PC-3 (cell line): Measurements from ENCODE around the gene CGNL1. TPM values are rescaled to one million over a fixed set of nuclear protein-coding genes. Genes with fewer than 3 reads are reported as not detected.

Experiments
- ATAC-seq: fragments of 200-7000 bp; cut with Tn5 transposase; 2 replicates; pipeline ENCODE4 v1.9.1; 2020; ENCODE audit warnings: mild to moderate bottlenecking, moderate library complexity
- BruUV-seq: library from RNA; stranded (reverse); fragments of 400-500 nt; replicated peaks from 2 replicates; lab custom pipeline; 2021; lab: Mats Ljungman, UMichigan
- CTCF ChIA-PET: fragments of 300-600 bp; sonication (Branson Sonifier 250); formaldehyde crosslinking; loops from one replicate; lab custom pipeline; 2022; ENCODE audit warnings: antibody characterized with exemption; lab: Charles Lee
- POLR2A ChIA-PET: fragments of 300-600 bp; sonication (Branson Sonifier 250); formaldehyde crosslinking; loops from one replicate; lab custom pipeline; 2022; ENCODE audit warnings: antibody characterized with exemption; ENCODE audit not compliant: unreplicated experiment; lab: Charles Lee
- DNase-seq: peaks from one replicate; pipeline ENCODE4 v3.0.0-alpha.2; 2015
- H2AFZ ChIP-seq: fragments of 300-600 bp; sonication (generic); 2 replicates; pipeline ENCODE4 v1.6.0; 2016; ENCODE audit warnings: antibody characterized with exemption, low read length
- H3F3A ChIP-seq: fragments of 300-600 bp; sonication (generic); one replicate; pipeline ENCODE4 v1.6.0; 2017; ENCODE audit warnings: antibody characterized with exemption, low read length, control low read depth, mild to moderate bottlenecking; ENCODE audit not compliant: unreplicated experiment
- H3K27ac ChIP-seq: fragments of 300-600 bp; sonication (generic); 2 replicates; pipeline ENCODE4 v1.5.1; 2016; ENCODE audit warnings: mild to moderate bottlenecking, low read length
- H3K27me3 ChIP-seq: fragments of 300-600 bp; sonication (generic); 2 replicates; pipeline ENCODE4 v1.6.1; 2016; ENCODE audit warnings: low read length, mixed read lengths
- H3K36me3 ChIP-seq: fragments of 300-600 bp; sonication (generic); 2 replicates; pipeline ENCODE4 v1.6.1; 2016; ENCODE audit warnings: low read depth, mixed run types, low read length, mixed read lengths
- H3K4me1 ChIP-seq: fragments of 300-600 bp; sonication (generic); 2 replicates; pipeline ENCODE4 v1.5.1; 2016; ENCODE audit warnings: low read length; ENCODE audit not compliant: insufficient read depth
- H3K4me2 ChIP-seq: fragments of 300-600 bp; sonication (generic); 2 replicates; pipeline ENCODE4 v1.6.0; 2016; ENCODE audit warnings: low read length
- H3K4me3 ChIP-seq: fragments of 300-600 bp; sonication (generic); 2 replicates; pipeline ENCODE4 v1.5.1; 2016; ENCODE audit warnings: mild to moderate bottlenecking, low read length, mixed read lengths
- H3K79me2 ChIP-seq: fragments of 300-600 bp; sonication (generic); 2 replicates; pipeline ENCODE4 v1.6.1; 2017; ENCODE audit warnings: low read length, mixed read lengths
- H3K9ac ChIP-seq: fragments of 300-600 bp; sonication (generic); 2 replicates; pipeline ENCODE4 v1.6.0; 2016; ENCODE audit warnings: mild to moderate bottlenecking, low read length
- H3K9me2 ChIP-seq: fragments of 300-600 bp; sonication (generic); replicated peaks from 2 replicates; pipeline ENCODE4 v1.6.1; 2016; ENCODE audit warnings: mixed run types, low read length, mixed read lengths
- H3K9me3 ChIP-seq: fragments of 300-600 bp; sonication (generic); 2 replicates; pipeline ENCODE4 v1.6.1; 2016; ENCODE audit warnings: low read length, mixed read lengths
- H4K20me1 ChIP-seq: fragments of 300-600 bp; sonication (generic); 2 replicates; pipeline ENCODE4 v1.6.1; 2016; ENCODE audit warnings: low read length, mixed read lengths
- EZH2 ChIP-seq: fragments of 300-600 bp; sonication (generic); IDR thresholded peaks from one replicate; pipeline ENCODE4 v1.6.1; 2017; ENCODE audit warnings: antibody characterized with exemption, mild to moderate bottlenecking, low read length; ENCODE audit not compliant: unreplicated experiment
- EZH2phosphoT487 ChIP-seq: fragments of 300-600 bp; sonication (generic); IDR thresholded peaks from 2 replicates; pipeline ENCODE4 v1.6.1; 2018; ENCODE audit warnings: mild to moderate bottlenecking, antibody characterized with exemption, low read length, borderline replicate concordance
- intact Hi-C: fragments of 100-400 bp; cut with micrococcal nuclease; formaldehyde crosslinking; loops from 2 replicates; pipeline ENCODE4 v1.9.0; 2023
- total RNA-seq: library from RNA; depleted of rRNA; stranded (reverse); fragments of >200 nt; gene quantifications from 2 replicates; pipeline ENCODE4 v1.2.3, GENCODE V29; 2014
- TF ChIP-seq, protein P1 (sequence below): fragments of 300-600 bp; sonication (generic); conservative IDR thresholded peaks from 2 replicates; pipeline ENCODE4 v1.5.1; 2017; ENCODE audit warnings: antibody characterized with exemption, low read depth, mild to moderate bottlenecking, low read length

Gene CGNL1
- total RNA-seq, 1 experiment from 2014 or later = 0.66 TPM

DNA sequence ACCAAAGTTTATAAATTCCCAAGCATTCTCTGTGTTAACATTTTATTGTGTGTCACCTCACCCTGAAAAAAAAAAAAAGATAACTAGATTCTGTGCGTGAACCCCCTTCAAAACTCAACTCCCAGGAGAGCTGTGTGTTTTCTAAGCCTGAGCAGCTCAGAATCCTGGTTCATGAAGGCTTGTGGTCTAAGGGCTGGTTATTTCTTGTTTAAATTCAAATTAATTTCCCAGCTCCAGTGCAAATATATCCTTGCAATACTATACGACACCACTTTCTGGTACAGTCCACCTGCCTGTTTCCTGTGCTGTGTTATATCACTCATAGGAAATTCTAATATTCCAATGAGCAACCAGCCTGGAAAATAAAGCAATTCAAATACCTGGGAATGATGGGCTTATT lies 192.0 kb downstream of the CGNL1 start:
- H3K9me2 ChIP-seq = no peaks in the 10 kb centered on the region
- ChIA-PET CTCF (no interaction called here), POLR2A (no interaction called here)
- no peaks in the 10 kb centered on the region for H3K27me3 ChIP-seq
- intact Hi-C loops = no loop called here
- DNase-seq (no peak), ATAC-seq (no peak)
- no peak overlapping the region for H3K27ac ChIP-seq
- TF ChIP-seq EZH2 = no peak
- TF ChIP-seq, protein P1, sequence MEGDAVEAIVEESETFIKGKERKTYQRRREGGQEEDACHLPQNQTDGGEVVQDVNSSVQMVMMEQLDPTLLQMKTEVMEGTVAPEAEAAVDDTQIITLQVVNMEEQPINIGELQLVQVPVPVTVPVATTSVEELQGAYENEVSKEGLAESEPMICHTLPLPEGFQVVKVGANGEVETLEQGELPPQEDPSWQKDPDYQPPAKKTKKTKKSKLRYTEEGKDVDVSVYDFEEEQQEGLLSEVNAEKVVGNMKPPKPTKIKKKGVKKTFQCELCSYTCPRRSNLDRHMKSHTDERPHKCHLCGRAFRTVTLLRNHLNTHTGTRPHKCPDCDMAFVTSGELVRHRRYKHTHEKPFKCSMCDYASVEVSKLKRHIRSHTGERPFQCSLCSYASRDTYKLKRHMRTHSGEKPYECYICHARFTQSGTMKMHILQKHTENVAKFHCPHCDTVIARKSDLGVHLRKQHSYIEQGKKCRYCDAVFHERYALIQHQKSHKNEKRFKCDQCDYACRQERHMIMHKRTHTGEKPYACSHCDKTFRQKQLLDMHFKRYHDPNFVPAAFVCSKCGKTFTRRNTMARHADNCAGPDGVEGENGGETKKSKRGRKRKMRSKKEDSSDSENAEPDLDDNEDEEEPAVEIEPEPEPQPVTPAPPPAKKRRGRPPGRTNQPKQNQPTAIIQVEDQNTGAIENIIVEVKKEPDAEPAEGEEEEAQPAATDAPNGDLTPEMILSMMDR = no peak
- H3K79me2 ChIP-seq = no peaks in the 10 kb centered on the region
- no peaks in the 10 kb centered on the region for H4K20me1 ChIP-seq
- no peaks in the 10 kb centered on the region for H3F3A ChIP-seq
- H3K4me3 ChIP-seq = no peak overlapping the region
- no peak overlapping the region for H3K4me2 ChIP-seq
- peaks cover 35% of the 10 kb centered on the region for H3K4me1 ChIP-seq
- no peaks in the 10 kb centered on the region for H3K9me3 ChIP-seq
- no peak overlapping the region for H3K9ac ChIP-seq
- H3K36me3 ChIP-seq = no peaks in the 10 kb centered on the region
- no TSS peak for BruUV-seq
- H2AFZ ChIP-seq = no peak overlapping the region

DNA sequence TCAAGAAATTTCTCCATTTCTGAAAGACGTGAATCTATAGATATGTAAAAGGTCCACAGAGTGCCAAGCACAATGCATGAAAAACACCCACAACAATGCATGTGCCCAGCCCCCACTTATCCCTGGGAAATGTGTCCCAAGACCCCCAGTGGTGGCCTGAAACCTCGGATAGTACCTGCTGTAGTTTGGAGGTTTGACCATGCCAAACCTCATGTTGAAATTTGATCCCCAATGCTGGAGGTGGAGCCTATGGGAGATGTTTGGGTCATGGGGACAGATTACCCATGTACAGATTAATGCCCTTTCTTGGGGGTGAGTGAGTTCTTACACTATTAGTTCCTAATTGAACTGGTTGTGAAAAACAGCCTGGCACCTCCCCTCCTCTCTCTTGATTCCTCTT lies 194.0 kb downstream of the CGNL1 start:
- H4K20me1 ChIP-seq = no peaks in the 10 kb centered on the region
- no TSS peak for BruUV-seq
- H3K4me1 ChIP-seq = peaks cover 33% of the 10 kb centered on the region
- ChIA-PET CTCF (no interaction called here), POLR2A (no interaction called here)
- ATAC-seq (no peak), DNase-seq (no peak)
- no peaks in the 10 kb centered on the region for H3F3A ChIP-seq
- H2AFZ ChIP-seq = no peak overlapping the region
- no peaks in the 10 kb centered on the region for H3K9me3 ChIP-seq
- H3K4me2 ChIP-seq = 0 out of 2 replicates have a peak overlapping the region, but pooled peaks have one; percentile 75
- H3K27me3 ChIP-seq = no peaks in the 10 kb centered on the region
- H3K36me3 ChIP-seq = no peaks in the 10 kb centered on the region
- H3K4me3 ChIP-seq = no peak overlapping the region
- H3K79me2 ChIP-seq = no peaks in the 10 kb centered on the region
- intact Hi-C loops = no loop called here
- H3K9ac ChIP-seq = no peak overlapping the region; the same call in 1 of the 2 replicates
- peak overlapping the region; percentile 82 for H3K27ac ChIP-seq
- no peaks in the 10 kb centered on the region for H3K9me2 ChIP-seq
- TF ChIP-seq, protein P1 = no peak
- TF ChIP-seq EZH2 = no peak
- TF ChIP-seq EZH2phosphoT487 = no peak

DNA sequence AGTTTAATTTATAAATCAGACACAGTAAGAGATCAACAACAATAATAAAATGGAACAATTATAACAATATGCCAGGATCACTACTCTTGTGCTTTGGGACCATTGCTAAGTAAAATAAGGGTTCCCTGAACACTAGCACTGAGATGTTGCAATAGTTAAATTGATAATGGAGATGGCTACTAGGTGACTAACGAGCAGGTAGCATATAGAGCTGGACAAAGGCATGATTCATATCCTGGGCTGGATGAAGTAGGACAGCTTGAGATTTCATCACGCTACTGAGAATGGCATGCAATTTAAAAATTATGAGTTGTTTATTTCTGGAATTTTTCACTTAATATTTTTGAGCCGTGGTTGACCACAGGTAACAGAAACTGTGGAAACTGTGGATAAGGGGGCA lies 194.7 kb downstream of the CGNL1 start:
- TF ChIP-seq, protein P1 = no peak
- TF ChIP-seq EZH2 = no peak
- TF ChIP-seq EZH2phosphoT487 = no peak
- Histone ChIP-seq H4K20me1 (no peaks in the 10 kb centered on the region), H3F3A (no peaks in the 10 kb centered on the region), H2AFZ (peak overlapping the region; percentile 64), H3K9ac (peak overlapping the region; percentile 40), H3K4me2 (peak overlapping the region; percentile 75), H3K79me2 (no peaks in the 10 kb centered on the region), H3K9me3 (no peaks in the 10 kb centered on the region), H3K4me3 (peak overlapping the region; percentile 27; the same call in 1 of the 2 replicates), H3K4me1 (peaks cover 29% of the 10 kb centered on the region), H3K36me3 (no peaks in the 10 kb centered on the region), H3K27ac (peak overlapping the region; percentile 82), H3K27me3 (no peaks in the 10 kb centered on the region), H3K9me2 (no peaks in the 10 kb centered on the region)
- DNase-seq (peak; percentile 84), ATAC-seq (peak; percentile 94)
- ChIA-PET CTCF (no interaction called here), POLR2A (no interaction called here)
- no TSS peak for BruUV-seq
- intact Hi-C loops = no loop called here
